ENCODE measurements around the gene TIGAR. TPM values are rescaled to one million over a fixed set of nuclear protein-coding genes. Genes with fewer than 3 reads are reported as not detected.

TIGAR gene
- total RNA-seq = 10 to 100 TPM; 11.0 to 14.4 TPM

- no peaks in the 10 kb centered on the region for H3K9me3 Mint-ChIP-seq
- CTCF ChIA-PET = interaction anchor here (1.2 to 1.3 kb wide), 2 partner anchors 42 to 44 kb away, joined by 3 to 4 read pairs; no protein-coding TSS in a partner anchor
- POLR2A ChIA-PET = no interaction called here
These were observed at the start of gene TIGAR for GRCh38 chr12:4320853-4321701. TIGAR (plus strand) TSS chr12:4321213; CDS start chr12:4321272, 59 bp downstream.

GRCh38 chr12:4271717-4272423 is 49.1 kb upstream of the TIGAR start:
- DNase-seq = peak; percentile 96
- ChIA-PET CTCF (interaction anchor here (0.6 to 2.2 kb wide), 10 partner anchors 16 to 784 kb away, joined by 3 to 4 read pairs (median 3); no protein-coding TSS in a partner anchor), POLR2A (interaction anchor here (0.7 to 1.1 kb wide), 5 partner anchors 39 to 174 kb away, joined by 3 to 10 read pairs (median 4); no protein-coding TSS in a partner anchor)

More at GRCh38 chr12:4320853-4321701, at the start of gene TIGAR:
- H3K27me3 Mint-ChIP-seq = no peaks in the 10 kb centered on the region
- peak within 1 kb of the TSS; percentile 89 for H3K4me3 Mint-ChIP-seq
- H3K27ac Mint-ChIP-seq = peak within 1 kb of the TSS; percentile 91
- peak; percentile 91 for DNase-seq
- H3K4me1 Mint-ChIP-seq = peaks cover 41% of the 10 kb centered on the region
- H3K36me3 Mint-ChIP-seq (ENCODE audit: low read depth) = peaks cover 11% of the 10 kb centered on the region

GRCh38 chr12:4272424-4273272 is 48.4 kb upstream of the TIGAR start:
- Mint-ChIP-seq H3K4me1 (peaks cover 29% of the 10 kb centered on the region), H3K27ac (peak overlapping the region; percentile 99), H3K27me3 (peaks cover 5% of the 10 kb centered on the region), H3K4me3 (peak overlapping the region; percentile 95), H3K9me3 (no peaks in the 10 kb centered on the region), H3K36me3 (ENCODE audit: low read depth) (peaks cover 24% of the 10 kb centered on the region)
- CTCF ChIA-PET = interaction anchor here (0.7 to 6.2 kb wide), 9 partner anchors 126 to 785 kb away, joined by 3 to 56 read pairs (median 3); no protein-coding TSS in a partner anchor
- POLR2A ChIA-PET = interaction anchor here (0.7 to 1.4 kb wide), 5 partner anchors 40 to 175 kb away, joined by 3 to 10 read pairs (median 4); no protein-coding TSS in a partner anchor
- peak; percentile 82 for DNase-seq

More at GRCh38 chr12:4271717-4272423, 49.1 kb upstream of the TIGAR start:
- peaks cover 20% of the 10 kb centered on the region for H3K36me3 Mint-ChIP-seq (ENCODE audit: low read depth)
- H3K4me3 Mint-ChIP-seq = peak overlapping the region; percentile 95
- H3K9me3 Mint-ChIP-seq = no peaks in the 10 kb centered on the region
- peaks cover 25% of the 10 kb centered on the region for H3K4me1 Mint-ChIP-seq
- H3K27ac Mint-ChIP-seq = peak overlapping the region; percentile 99
- H3K27me3 Mint-ChIP-seq = peaks cover 7% of the 10 kb centered on the region

- ChIA-PET POLR2A (interaction anchor here (1.4 kb wide), 1 partner anchor 130 kb away, joined by 6 read pairs; no protein-coding TSS in a partner anchor), CTCF (interaction anchor here (1.0 to 6.2 kb wide), 4 partner anchors 126 to 317 kb away, joined by 3 to 56 read pairs (median 4); no protein-coding TSS in a partner anchor)
- Mint-ChIP-seq H3K36me3 (ENCODE audit: low read depth) (peaks cover 30% of the 10 kb centered on the region), H3K27ac (peak overlapping the region; percentile 99), H3K9me3 (no peaks in the 10 kb centered on the region), H3K4me1 (peaks cover 32% of the 10 kb centered on the region), H3K4me3 (peak overlapping the region; percentile 95), H3K27me3 (peaks cover 2% of the 10 kb centered on the region)
- no peak for DNase-seq
These were observed 47.8 kb upstream of the TIGAR start for GRCh38 chr12:4273273-4273651.

GRCh38 chr12:4273652-4274395 is 47.2 kb upstream of the TIGAR start, which contains the start of gene CCND2:
CCND2 (plus strand) TSS chr12:4273762; CDS start chr12:4274041, 279 bp downstream.
- H3K4me3 Mint-ChIP-seq = peak within 1 kb of the TSS; percentile 95
- H3K36me3 Mint-ChIP-seq (ENCODE audit: low read depth) = peaks cover 36% of the 10 kb centered on the region
- peak within 1 kb of the TSS; percentile 99 for H3K27ac Mint-ChIP-seq

DNA sequence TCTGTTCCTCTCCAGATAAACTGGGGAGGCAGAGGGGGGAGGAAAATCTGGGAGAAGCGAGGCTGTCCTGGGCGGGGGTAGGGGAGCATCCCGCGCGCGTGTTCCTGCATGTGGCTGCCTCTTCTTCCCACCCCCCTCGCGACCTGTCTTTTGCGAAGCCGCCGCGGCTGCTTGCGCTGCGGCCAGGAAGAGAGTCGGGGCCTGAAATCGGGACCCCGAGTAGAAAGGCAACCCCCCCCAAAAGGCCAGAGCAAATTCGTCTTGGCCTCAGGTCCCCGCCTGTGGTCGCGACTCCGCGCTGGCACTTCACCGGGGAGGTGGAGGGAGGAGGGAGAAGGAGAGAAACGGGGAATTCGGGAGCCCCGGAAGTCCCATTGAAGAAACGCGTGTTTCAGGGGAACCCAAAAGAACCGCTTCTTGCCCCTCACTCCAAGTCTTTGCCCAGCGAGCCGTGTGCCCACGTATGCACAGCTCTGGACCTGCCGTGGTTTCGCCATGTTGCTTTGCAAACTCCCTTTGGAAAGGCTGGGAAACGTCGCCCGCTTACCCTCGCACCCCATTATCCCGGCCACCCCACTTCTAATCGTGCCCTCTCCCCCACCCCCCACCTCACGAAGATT is 46.5 kb upstream of the TIGAR start:
- Mint-ChIP-seq H3K9me3 (no peaks in the 10 kb centered on the region), H3K4me1 (peaks cover 38% of the 10 kb centered on the region), H3K4me3 (peak overlapping the region; percentile 95), H3K36me3 (ENCODE audit: low read depth) (peaks cover 43% of the 10 kb centered on the region), H3K27ac (peak overlapping the region; percentile 99), H3K27me3 (no peaks in the 10 kb centered on the region)
- POLR2A ChIA-PET = interaction anchor here (0.6 kb wide), 1 partner anchor 297 kb away, joined by 3 read pairs; no protein-coding TSS in a partner anchor
- CTCF ChIA-PET = interaction anchor here (0.8 to 6.2 kb wide), 5 partner anchors 167 to 390 kb away, joined by 3 to 80 read pairs (median 47); no protein-coding TSS in a partner anchor
- peak; percentile 31 for DNase-seq

More at GRCh38 chr12:4273652-4274395, 47.2 kb upstream of the TIGAR start, which contains the start of gene CCND2:
- POLR2A ChIA-PET = interaction anchor here (0.6 to 1.4 kb wide), 2 partner anchors 131 to 296 kb away, joined by 3 to 6 read pairs; no protein-coding TSS in a partner anchor
- peak; percentile 83 for DNase-seq
- CTCF ChIA-PET = interaction anchor here (1.0 to 6.2 kb wide), 5 partner anchors 127 to 390 kb away, joined by 3 to 80 read pairs (median 5); no protein-coding TSS in a partner anchor
- Mint-ChIP-seq H3K9me3 (no peaks in the 10 kb centered on the region), H3K27me3 (no peaks in the 10 kb centered on the region), H3K4me1 (peaks cover 32% of the 10 kb centered on the region)

GRCh38 chr12:4275016-4275869 is 45.8 kb upstream of the TIGAR start:
- Mint-ChIP-seq H3K27me3 (no peaks in the 10 kb centered on the region), H3K27ac (peak overlapping the region; percentile 99), H3K4me3 (peak overlapping the region; percentile 95), H3K9me3 (no peaks in the 10 kb centered on the region), H3K36me3 (ENCODE audit: low read depth) (peaks cover 45% of the 10 kb centered on the region), H3K4me1 (peaks cover 44% of the 10 kb centered on the region)
- POLR2A ChIA-PET = interaction anchor here (1.8 kb wide), 1 partner anchor 168 kb away, joined by 12 read pairs; no protein-coding TSS in a partner anchor
- DNase-seq = no peak
- CTCF ChIA-PET = interaction anchor here (0.6 to 6.2 kb wide), 15 partner anchors 14 to 391 kb away, joined by 3 to 80 read pairs (median 16); no protein-coding TSS in a partner anchor

- H3K4me3 Mint-ChIP-seq = peak overlapping the region; percentile 95
These were observed 45.1 kb upstream of the TIGAR start for GRCh38 chr12:4275870-4276301.

DNA sequence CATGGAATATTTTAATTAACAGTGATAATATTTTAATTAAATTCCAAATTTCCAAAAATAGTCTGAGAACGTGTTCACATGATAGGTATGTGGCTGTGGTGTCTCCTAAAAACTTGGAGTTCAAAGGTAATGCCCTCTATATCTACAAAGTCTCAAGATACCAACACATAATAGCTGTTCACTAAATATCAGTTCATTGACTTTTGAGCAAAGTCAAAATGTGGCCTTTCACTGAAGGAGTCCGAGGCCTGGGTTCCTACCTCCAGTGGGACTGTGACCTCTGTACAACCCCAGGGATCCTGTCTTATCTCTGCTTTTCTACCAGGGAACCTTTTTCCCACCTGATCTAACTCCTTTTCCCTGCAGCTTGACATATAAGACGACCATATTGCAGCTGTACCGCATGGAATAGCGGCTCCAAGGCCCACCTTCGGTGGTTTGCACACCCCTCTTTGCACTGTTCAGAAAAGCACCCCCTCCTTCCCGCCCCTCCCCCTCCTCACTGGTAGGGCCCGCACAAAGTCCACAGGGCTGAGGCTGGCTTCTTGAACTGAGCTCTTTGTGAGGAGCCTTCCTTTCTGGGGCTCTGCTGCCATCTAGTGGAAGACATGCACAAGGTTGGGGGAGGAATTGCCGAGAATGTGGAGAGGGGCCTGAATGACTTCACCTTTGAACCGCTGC is 44.3 kb upstream of the TIGAR start:
- Mint-ChIP-seq H3K27ac (peak overlapping the region; percentile 63), H3K9me3 (no peaks in the 10 kb centered on the region), H3K4me1 (peaks cover 55% of the 10 kb centered on the region), H3K27me3 (no peaks in the 10 kb centered on the region), H3K36me3 (ENCODE audit: low read depth) (peaks cover 59% of the 10 kb centered on the region), H3K4me3 (peak overlapping the region; percentile 95)
- ChIA-PET POLR2A (interaction anchor here (0.6 to 1.8 kb wide), 6 partner anchors 107 to 390 kb away, joined by 3 to 12 read pairs (median 3); no protein-coding TSS in a partner anchor), CTCF (interaction anchor here (0.5 to 6.2 kb wide), 82 partner anchors 9 to 977 kb away, joined by 3 to 80 read pairs (median 4); partner anchors contain the start of gene PARP11)
- peak; percentile 92 for DNase-seq

More at GRCh38 chr12:4275870-4276301, 45.1 kb upstream of the TIGAR start:
- no peaks in the 10 kb centered on the region for H3K27me3 Mint-ChIP-seq
- H3K9me3 Mint-ChIP-seq = no peaks in the 10 kb centered on the region
- peaks cover 52% of the 10 kb centered on the region for H3K36me3 Mint-ChIP-seq (ENCODE audit: low read depth)
- CTCF ChIA-PET = interaction anchor here (0.6 to 6.2 kb wide), 31 partner anchors 10 to 402 kb away, joined by 3 to 80 read pairs (median 7); partner anchors contain the start of gene PARP11
- H3K27ac Mint-ChIP-seq = peak overlapping the region; percentile 99
- DNase-seq = no peak
- H3K4me1 Mint-ChIP-seq = peaks cover 47% of the 10 kb centered on the region
- POLR2A ChIA-PET = interaction anchor here (1.8 kb wide), 1 partner anchor 168 kb away, joined by 12 read pairs; no protein-coding TSS in a partner anchor

Measured in activated CD4-positive, alpha-beta T cell treated with anti-CD3 and anti-CD28 coated beads, Interleukin-2, amount 10 ng/mL, durations not matched to agents 7 days and 5 days (primary cell).